ENCODE results near the gene ALDH16A1.

GRCh38 chr19:49514151-49514550, 61.1 kb downstream of the ALDH16A1 start:
- no peak for TF ChIP-seq POLR2AphosphoS5 (IDR thresholded peaks at IDR 0.05; ENCODE audit: low read depth, low read length)
- no peak for TF ChIP-seq POLR2A (IDR thresholded peaks at IDR 0.05; ENCODE audit: low read depth, low read length)
- TF ChIP-seq TAF1 (IDR thresholded peaks at IDR 0.05; ENCODE audit: borderline replicate concordance, low read depth, low read length), result no peak

Measured in GM12892 (cell line).